Measurements from ENCODE around the gene NTF4.

The NTF4 gene

GRCh38 chr19:49073514-49074378 is 9.1 kb upstream of the NTF4 start:
- Histone ChIP-seq H3K4me1 (ENCODE audit: control insufficient read depth in 1 of 2, insufficient read depth in 1 of 2, low read depth in 1 of 2, low read length in 1 of 2) (no peaks in the 10 kb centered on the region), H3K27me3 (peaks cover 65% of the 10 kb centered on the region), H3K27ac (no peak overlapping the region), H3K36me3 (no peaks in the 10 kb centered on the region), H3K9me3 (no peaks in the 10 kb centered on the region), H3K4me3 (ENCODE audit: low read depth in 1 of 2, low read length in 1 of 2) (no peak overlapping the region)
- TF ChIP-seq CTCF (IDR thresholded peaks at IDR 0.05) = no peak

GRCh38 chr19:49071860-49072547 is 7.4 kb upstream of the NTF4 start:
- peaks cover 82% of the 10 kb centered on the region for H3K27me3 ChIP-seq
- no peaks in the 10 kb centered on the region for H3K36me3 ChIP-seq
- no peaks in the 10 kb centered on the region for H3K9me3 ChIP-seq
- no peak overlapping the region for H3K4me3 ChIP-seq (ENCODE audit: low read depth in 1 of 2, low read length in 1 of 2)
- no peak for TF ChIP-seq CTCF (IDR thresholded peaks at IDR 0.05)
- H3K4me1 ChIP-seq (ENCODE audit: control insufficient read depth in 1 of 2, insufficient read depth in 1 of 2, low read depth in 1 of 2, low read length in 1 of 2) = no peaks in the 10 kb centered on the region
- no peak overlapping the region for H3K27ac ChIP-seq

- peaks cover 98% of the 10 kb centered on the region for H3K27me3 ChIP-seq
- no peak for TF ChIP-seq CTCF (IDR thresholded peaks at IDR 0.05)
These were observed 5.8 kb upstream of the NTF4 start for GRCh38 chr19:49070416-49070815.

GRCh38 chr19:49069026-49069425 is 4.4 kb upstream of the NTF4 start:
- H3K36me3 ChIP-seq = no peaks in the 10 kb centered on the region
- H3K9me3 ChIP-seq = no peaks in the 10 kb centered on the region
- peaks cover 100% of the 10 kb centered on the region for H3K27me3 ChIP-seq
- no peak overlapping the region for H3K4me3 ChIP-seq (ENCODE audit: low read depth in 1 of 2, low read length in 1 of 2)
- H3K27ac ChIP-seq = no peak overlapping the region
- TF ChIP-seq CTCF (IDR thresholded peaks at IDR 0.05) = no peak
- H3K4me1 ChIP-seq (ENCODE audit: control insufficient read depth in 1 of 2, insufficient read depth in 1 of 2, low read depth in 1 of 2, low read length in 1 of 2) = no peaks in the 10 kb centered on the region

More at GRCh38 chr19:49070416-49070815, 5.8 kb upstream of the NTF4 start:
- Histone ChIP-seq H3K4me1 (ENCODE audit: control insufficient read depth in 1 of 2, insufficient read depth in 1 of 2, low read depth in 1 of 2, low read length in 1 of 2) (no peaks in the 10 kb centered on the region), H3K36me3 (no peaks in the 10 kb centered on the region), H3K27ac (no peak overlapping the region), H3K4me3 (ENCODE audit: low read depth in 1 of 2, low read length in 1 of 2) (no peak overlapping the region), H3K9me3 (no peaks in the 10 kb centered on the region)

GRCh38 chr19:49067554-49067953 is 2.9 kb upstream of the NTF4 start:
- no peaks in the 10 kb centered on the region for H3K36me3 ChIP-seq
- no peak for TF ChIP-seq CTCF (IDR thresholded peaks at IDR 0.05)
- no peaks in the 10 kb centered on the region for H3K9me3 ChIP-seq
- no peak overlapping the region for H3K27ac ChIP-seq
- H3K27me3 ChIP-seq = peaks cover 100% of the 10 kb centered on the region
- no peaks in the 10 kb centered on the region for H3K4me1 ChIP-seq (ENCODE audit: control insufficient read depth in 1 of 2, insufficient read depth in 1 of 2, low read depth in 1 of 2, low read length in 1 of 2)
- no peak overlapping the region for H3K4me3 ChIP-seq (ENCODE audit: low read depth in 1 of 2, low read length in 1 of 2)

Data from neutrophil (primary cell).